Skin epidermis (tissue), 12 donors: ENCODE results near the gene OGFOD2.

Source experiments
- H3K27ac ChIP-seq, 21 experiments: fragments of 200-600 bp; sonication (generic) in 11 of 21; one replicate each; pipeline ENCODE4 v1.5.0; 2020; ENCODE audit warnings: mild to moderate bottlenecking in 3 of 21, inconsistent platforms in 2 of 21, moderate library complexity in 2 of 21
- H3K4me3 ChIP-seq, 7 experiments: fragments of 200-600 bp; sonication (generic) in 2 of 7; one replicate each; pipeline ENCODE4 v1.5.0; 2020; ENCODE audit warnings: inconsistent platforms in 2 of 7, mild to moderate bottlenecking in 2 of 7, moderate library complexity in 1 of 7

Gene OGFOD2

DNA sequence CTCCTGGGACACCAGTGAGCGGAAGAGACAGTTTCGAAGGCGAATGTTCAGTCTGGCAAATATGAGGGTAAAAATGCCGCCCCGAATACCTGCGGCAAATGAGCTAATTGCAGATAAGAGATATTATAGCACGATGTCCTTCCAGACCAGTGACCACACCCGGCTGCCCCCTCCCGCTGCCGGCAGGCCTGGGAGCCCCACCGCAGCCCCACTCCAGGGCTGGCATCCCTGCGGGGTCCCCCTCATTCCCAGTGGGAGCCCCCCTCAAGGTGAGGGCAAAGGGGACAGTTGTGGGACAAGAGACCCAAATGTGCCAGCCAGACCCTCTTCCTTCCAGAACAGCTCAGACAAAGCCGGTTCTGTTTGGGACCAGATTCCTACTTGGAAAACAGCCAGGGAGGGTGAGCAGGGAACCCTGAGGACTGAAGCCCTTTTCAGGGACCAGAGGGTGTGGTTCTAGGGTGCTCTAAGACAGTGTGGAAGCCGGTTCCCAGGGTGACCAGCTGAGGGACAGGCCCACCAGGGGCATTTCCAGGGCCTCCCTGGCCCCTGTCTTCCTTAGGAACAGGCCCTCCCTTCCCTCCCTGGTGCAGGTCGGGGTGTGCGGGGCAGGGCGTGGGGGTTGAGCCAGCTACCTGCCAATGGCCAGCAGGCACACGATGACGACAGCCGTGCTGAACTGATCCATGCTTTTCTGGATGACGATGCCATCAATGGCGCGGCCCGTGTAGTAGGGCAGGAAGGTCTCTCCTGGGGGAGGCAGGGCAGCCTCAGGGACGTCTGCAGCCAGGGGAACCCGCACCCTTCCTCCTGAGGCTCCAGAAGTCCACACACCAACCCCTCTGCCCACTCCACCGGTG, 25.0 kb upstream of the OGFOD2 start:
- peak overlapping the region in 3 of 21 experiments; percentile 2 to 39 (median 34) for H3K27ac ChIP-seq

DNA sequence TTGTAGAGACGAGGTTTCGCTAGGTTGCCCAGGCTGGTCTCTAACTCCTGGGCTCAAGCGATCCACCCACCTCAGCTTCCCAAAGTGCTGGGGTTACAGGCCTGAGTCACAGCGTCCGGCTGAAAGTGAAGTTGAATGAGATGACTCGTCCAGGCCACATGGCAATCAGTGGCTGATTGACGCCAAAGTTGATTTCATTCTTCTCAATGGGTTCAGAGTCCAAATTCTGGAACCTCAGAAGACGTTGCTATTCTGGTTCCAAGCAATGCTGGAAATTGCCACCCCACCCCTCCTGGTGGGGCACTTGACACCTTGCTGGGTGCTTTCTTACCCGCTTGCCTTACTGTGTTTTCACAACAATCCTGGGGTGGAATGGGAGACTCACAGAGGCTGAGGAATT, 23.6 kb upstream of the OGFOD2 start:
- Histone ChIP-seq H3K4me3 (no peak overlapping the region), H3K27ac (no peak overlapping the region)

More for the DNA sequence above, 25.0 kb upstream of the OGFOD2 start:
- H3K4me3 ChIP-seq: no peak overlapping the region

DNA sequence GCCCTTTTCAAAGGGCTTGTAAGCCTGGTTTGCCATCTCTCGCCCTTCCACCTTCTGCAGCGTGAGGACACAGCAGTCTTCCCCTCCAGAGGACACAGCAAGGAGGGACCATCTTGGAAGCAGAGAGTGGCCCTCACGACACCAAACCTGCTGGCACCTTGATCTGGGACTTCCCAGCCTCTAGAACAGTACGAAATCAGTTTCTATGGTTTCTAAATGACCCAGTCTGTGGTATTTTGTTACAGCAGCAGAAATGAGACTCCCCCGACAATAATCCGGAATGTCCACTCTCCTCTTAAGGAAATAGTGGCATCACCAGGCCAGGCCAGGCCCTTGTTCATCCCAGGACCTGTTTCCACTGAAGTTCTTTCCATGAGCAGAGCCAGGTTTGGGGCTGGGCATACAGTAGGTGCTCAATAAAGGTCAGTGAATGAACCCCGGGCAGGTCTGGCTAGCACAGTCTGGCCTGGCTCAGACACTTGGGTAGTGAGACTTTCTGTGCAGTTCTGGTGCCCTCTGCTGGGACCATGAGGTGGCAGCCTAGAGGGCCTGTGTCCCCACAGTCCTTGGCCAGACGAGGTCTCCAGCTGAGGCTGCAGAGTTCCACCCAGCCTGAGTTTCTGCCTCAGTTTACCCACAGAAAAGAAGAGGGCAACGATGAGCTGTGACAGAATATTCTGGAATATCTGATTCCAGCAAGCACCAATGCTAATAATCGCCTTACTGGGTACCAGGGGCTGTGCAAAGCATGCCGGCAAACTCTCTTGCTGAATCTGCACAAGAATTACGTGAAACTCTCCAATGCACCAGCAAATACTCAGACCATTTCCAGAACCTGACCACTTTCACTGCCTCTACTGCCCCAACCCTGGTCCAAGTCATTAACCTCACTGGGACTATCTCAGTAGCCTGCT, 22.8 kb upstream of the OGFOD2 start:
- H3K27ac ChIP-seq: no peak overlapping the region
- no peak overlapping the region for H3K4me3 ChIP-seq

DNA sequence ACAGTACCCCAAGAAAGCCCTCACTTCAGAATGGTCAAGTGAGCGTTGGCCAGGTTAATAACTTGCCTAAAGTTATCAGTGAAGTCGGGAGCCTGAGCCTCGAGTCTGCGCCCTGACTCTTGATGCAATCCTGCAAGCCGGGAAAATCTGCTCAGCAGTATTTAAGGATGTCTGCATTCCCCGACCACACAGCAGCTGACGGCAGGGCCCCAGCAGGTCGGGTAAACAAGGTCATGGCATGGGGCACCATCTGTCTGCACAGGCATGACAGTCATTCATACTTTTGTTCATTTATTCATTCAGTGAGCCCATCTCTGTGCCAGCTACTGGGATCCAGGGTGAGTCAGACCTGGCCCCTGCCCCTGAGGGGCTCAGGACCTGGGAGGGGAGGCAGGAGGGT, 19.9 kb upstream of the OGFOD2 start:
- no peak overlapping the region for H3K4me3 ChIP-seq
- no peak overlapping the region for H3K27ac ChIP-seq

DNA sequence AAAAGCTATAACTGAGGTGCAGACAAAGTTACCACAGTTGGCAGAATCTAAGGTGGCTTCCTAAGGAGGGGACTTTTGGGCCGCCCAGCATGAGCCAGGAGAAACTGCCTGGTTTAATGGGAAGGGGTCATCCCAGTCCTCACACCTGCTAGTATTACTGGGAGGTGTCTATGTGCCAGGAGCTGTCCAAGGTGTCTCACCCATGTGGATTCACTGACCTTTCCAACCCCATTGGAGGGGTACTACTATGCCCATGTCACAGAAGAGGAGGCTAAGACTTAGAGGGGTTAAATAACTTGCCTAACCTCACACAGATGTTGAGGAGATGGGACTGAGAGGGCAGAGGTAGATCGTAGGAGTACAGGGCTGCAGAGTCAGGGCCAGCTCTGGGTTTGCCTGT, 19.0 kb upstream of the OGFOD2 start:
- Histone ChIP-seq H3K4me3 (no peak overlapping the region), H3K27ac (no peak overlapping the region)

DNA sequence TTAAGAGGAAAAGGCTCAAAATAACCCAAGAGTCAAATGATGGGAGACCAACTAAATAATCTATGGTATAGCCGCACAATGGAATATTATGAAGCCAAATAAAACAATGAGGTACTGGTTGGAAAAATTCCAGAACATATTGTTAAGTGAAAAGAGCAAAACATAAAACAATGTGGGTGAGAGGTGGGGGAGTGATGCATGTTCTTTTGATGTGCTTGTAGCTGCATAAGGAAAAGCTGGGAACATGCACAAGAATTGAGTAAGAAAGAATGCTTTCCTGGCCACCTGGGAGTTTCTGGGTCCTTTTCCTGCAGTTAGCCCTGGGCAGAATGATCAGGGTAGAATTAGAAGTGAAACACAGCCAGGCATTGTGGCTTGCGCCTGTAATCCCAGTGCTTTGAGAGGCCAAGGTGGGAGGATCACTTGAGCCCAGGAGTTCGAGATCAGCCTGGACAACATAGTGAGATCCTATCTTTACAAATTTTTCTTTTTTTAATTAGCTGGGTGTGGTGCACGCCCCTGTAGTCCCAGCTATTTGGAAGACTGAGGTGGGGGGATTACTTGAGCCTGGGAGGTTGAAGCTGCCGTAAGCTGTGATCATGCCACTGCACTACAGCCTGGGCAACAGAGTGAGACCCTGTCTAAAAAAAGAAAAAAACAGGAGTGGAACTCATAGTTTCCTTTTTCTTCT, 16.7 kb upstream of the OGFOD2 start:
- no peak overlapping the region for H3K27ac ChIP-seq
- H3K4me3 ChIP-seq: no peak overlapping the region

DNA sequence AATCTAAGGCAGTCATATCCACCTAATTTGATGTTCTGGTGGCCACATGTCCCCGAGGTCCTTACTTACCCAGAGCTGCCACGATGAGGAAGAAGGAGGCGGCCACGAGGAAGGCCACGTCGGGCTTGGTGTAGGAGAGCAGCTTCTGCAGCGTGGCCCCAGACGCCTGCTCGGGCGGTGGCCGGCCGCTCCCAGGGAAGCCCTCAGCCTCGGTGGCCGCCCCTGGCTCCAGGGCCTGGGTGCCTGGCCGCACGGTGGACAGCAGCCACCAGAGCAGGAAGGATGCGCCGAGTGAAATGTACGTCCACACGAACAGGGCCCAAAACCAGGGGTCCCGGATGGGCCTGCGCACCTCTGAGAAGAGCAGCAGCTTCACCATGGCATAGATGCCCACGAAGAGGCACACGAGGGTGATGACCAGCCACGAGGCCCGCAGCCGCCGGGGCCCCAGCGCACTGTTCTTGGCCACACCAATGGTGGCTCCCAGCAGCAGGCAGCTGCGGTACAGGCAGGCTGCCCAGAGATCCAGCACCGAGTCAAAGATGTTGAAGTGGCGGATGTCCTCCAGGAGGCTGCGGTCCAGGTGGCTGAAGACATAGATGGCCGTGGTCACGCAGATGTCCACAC, 15.4 kb upstream of the OGFOD2 start:
- no peak overlapping the region for H3K4me3 ChIP-seq
- H3K27ac ChIP-seq: no peak overlapping the region

DNA sequence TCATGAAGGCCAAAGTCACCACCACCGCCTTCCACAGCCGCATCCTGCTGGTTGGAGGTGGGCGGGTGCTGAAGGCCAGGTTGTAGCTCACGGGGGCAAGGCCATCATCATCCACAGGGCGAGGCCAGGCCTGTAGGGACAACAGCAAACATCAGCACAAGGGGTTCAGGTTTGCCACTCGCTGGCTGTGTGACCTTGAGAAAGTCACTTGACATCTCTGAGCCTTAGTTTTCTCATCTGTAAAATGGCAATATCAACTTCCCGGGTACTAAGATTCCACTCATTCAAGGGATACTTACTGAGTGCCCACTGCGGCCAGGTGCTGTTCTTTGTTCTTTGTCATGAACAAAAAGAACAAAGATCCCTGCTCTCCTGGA, 14.9 kb upstream of the OGFOD2 start:
- Histone ChIP-seq H3K27ac (no peak overlapping the region), H3K4me3 (no peak overlapping the region)

DNA sequence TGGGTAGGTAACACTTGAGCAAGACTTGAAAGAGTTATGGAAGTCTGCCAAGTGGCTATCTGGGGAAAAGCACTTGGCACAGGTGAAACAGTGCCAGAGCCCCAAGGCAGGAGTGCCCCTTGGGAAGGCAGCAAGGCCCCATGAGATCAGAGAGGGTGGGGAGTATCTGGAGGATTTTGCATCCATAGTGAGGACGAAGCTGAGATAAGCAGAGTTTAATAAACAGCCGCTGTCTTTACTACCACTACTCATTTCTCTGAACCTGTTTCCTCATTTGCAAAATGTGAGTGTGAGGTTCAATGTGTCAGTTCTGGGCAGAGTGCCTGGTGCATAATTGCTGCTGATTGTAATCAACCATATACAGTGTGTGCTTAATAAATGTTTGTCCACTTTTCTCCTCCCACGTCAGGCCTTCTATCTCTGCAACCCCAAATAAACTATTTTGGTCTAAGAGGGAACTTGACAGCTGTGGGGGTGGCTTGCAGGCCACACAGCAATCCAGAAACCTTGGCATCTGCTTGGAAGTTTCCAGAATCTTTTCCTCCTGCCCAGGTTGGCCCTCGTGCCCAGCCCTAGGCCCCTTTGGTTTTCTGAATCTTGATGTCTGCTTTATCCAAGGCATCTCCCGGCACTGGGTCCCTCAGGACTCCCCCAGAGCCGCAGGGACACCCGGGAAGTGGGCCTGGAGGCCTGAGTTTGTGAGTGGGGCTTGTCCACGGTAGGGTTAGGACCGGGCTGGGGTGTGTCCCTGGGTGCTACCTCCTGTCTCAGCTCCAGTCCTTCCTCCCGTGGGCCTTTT, 13.3 kb upstream of the OGFOD2 start:
- peak overlapping the region in 2 of 21 experiments; percentile 28 to 35 for H3K27ac ChIP-seq
- no peak overlapping the region for H3K4me3 ChIP-seq

DNA sequence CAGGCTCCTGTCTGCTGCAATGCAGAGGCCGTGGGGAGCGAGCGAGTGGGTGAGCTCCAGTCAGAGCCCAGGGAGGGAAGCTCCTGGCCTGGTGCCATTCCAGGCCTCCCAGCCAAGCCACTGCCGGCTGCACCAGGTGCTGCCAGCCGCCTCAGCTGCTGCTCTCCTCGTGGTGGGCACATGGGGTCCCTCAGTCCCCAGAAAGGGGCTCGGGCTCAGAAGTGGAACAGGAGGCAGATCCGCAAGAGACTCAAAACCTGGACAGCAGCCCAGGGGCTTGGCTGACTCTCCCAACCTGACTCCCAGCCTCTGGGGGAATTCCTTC, 11.1 kb upstream of the OGFOD2 start:
- Histone ChIP-seq H3K4me3 (no peak overlapping the region), H3K27ac (no peak overlapping the region)

DNA sequence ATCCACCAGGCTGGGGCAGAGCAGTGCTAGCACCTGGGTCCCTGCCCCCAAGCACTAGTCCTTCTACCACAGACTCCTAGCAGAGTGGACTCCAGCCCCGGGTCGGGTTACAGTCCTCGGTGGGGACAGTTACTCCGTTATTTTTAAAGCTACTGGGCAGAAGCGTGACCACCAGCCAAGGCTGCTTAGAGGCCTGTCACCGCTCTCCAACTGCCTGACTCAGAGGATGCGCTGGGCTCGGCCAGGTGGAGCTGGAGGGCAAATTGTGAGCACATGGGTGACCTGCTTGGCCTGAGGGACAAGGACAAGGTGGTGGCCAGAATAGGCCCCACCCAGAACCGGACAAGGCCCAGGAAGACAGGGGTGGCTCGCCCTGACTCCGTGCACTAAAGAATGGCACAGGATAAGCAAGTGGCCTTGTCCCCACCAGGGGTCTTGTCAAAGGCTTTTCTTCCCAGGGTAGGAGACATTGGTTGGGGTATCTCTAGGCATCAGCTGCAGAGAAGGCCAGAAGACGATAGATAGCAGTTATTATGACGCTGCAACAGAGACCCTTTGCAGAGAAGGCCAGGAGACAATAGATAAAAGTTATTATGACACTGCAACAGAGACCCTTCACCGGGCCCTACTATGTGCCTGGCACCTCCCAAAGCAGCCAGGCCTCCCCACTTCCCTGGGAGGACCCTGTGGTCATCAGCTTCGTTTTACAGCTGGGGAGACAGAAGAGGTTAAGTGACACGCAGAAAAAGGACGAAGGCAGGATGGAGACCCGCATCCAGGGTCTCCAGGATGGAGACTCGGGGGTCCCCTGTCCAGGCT, 10.4 kb upstream of the OGFOD2 start:
- H3K27ac ChIP-seq: no peak overlapping the region
- no peak overlapping the region for H3K4me3 ChIP-seq

DNA sequence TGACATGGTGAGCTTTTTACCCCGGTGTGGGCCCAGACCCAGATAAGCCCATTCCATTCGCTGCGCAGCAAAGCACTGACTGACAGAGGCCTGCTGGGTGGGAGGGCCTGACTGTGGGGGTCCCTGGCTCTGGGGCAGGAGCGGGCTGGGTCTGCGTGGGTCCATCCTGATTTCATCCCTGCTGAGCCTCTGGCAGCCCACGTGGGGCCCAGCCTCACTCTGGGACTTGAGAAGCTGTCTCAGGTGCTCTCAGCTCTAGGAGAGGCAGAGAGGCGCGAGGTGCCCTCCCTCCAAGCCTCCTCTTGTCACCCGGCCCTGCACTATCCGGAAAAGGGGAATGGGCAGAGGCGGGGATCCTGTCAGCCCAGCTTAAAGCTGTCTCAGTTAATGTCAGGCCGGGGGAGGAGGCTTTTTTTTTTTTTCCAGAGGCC, 9.7 kb upstream of the OGFOD2 start:
- Histone ChIP-seq H3K4me3 (peak overlapping the region in 5 of 7 experiments; percentile 43 to 62 (median 48)), H3K27ac (peak overlapping the region in 4 of 21 experiments; percentile 29 to 78 (median 58))

DNA sequence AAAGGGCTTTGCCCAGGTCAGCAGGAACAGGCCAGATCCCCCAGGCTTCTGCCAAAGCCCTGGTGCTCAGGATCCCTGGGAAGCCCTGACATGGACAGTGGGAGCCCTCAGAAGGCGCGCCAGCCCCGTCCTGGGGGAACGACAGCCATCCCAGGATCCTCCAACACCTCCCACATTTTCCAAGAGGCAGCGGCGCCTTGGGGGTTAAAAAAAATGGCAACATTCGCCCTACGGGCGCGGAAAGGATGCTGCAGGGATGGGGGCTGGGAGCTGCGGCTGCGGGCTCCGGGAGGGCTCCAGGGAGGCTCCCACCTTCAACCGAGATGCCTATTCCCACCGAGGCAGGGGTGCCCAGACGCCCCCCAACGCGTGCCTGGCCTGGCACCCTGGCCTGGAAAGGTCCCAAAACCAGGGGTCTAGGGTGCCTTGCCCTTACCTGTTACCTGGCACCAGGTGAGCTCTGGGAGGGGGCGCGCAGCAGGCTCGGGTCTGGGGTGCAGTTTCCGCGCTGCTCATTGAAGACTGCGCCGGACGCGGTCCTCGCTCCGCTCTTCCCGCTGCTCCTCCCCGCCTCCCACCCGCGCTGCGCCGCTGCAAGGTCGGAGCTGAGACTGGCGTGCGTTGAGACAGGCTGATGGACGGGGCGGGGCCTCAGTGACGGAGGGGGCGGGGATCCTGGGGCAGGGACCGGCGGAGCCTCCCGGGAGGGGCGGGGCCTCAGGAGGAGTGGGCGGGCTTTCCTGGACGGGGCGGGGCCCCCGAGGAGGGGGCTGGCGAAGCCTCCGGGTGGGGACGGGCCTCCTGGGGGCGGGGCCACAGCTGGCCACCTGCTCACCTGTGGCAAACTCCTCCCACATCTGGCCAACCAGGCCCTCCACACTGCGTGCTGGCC, 8.9 kb upstream of the OGFOD2 start, which contains the start of gene ABCB9:
ABCB9 (minus strand) TSS at position 613 of the 892 bp plus-strand sequence. CDS start 6,228 bp downstream, outside the sequence.
- peak within 1 kb of the TSS in 15 of 21 experiments; percentile 3 to 78 (median 33) for H3K27ac ChIP-seq

DNA sequence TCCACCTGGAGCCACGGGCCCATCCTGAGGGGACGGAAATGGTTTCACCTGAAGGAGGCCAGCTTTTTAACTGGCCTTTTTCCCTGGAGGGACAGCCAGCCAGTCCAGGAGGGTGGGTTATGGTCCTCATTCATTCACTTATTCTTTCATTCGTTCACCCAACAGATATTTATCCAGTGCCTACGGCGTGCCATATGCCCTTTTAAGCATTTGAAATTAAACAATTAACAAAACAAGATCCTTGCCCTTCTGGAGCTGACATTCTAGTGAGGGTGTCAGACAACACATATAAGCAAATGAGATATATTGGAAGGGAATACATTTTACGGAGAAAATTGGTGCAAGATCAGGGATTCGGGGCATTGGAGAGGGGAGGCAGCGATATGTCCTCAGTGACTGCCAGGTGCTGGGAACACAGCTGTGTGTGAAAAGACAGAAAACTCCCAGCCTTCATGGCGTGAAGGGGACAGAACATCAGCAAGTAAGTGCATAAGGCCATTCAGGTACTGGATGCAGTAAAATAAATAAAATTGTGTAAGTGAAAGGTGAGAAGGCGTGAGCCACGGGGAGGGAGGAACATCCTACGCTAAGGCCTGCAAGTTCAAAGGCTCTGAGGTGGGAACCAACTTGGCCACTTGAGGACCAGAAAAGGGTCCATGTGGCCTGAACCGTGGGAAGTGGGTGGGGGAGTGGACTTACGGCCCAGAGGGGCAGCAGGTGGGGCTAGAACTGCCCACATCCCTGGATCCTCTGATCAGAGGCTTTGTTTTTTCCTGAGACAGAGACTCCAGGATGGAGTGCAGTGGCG, 8.1 kb upstream of the OGFOD2 start:
- H3K27ac ChIP-seq: peak overlapping the region in 7 of 21 experiments; percentile 13 to 68 (median 36)
- peak overlapping the region in 1 of 7 experiments; percentile 46 for H3K4me3 ChIP-seq

More for the DNA sequence above, 8.9 kb upstream of the OGFOD2 start, which contains the start of gene ABCB9:
- peak within 1 kb of the TSS; percentile 30 to 62 (median 46) for H3K4me3 ChIP-seq

DNA sequence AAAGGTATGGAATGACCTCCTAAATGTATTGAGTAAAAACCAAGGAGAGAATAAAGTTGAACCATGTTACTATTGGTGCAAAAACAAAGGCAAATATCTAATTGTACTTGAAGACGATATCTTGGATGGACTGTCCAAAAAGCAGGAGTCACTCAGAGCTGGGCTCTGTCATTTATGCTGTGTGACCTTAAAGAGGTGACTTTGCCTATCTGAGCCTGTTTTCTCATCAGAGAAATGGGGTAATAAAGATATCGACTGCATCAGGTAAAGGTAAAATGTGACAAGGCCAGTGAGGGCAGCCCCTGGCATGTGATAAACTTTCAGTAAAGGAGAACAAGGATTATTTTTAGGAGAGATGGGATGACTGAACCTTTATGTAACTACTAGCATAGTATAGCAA, 6.9 kb upstream of the OGFOD2 start:
- H3K27ac ChIP-seq: no peak overlapping the region

DNA sequence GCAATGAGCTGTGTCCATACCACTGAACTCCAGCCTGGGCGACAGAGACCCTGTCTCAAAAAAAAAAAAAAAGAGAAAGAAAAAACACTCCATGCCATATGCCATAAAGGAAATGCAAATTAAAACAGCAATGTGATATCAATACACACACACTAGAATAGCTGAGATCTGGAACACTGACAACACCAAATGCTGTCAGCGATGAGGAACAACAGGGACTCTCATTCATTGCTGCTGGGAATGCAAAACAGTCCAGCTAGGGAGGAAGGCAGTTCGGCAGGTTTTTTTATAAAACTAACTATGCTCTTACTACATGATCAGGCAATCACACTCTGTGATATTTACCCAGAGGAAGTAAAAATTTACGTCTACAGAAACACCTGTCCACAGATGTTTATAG, 5.4 kb upstream of the OGFOD2 start:
- Histone ChIP-seq H3K4me3 (no peak overlapping the region), H3K27ac (no peak overlapping the region)

More for the DNA sequence above, 6.9 kb upstream of the OGFOD2 start:
- no peak overlapping the region for H3K4me3 ChIP-seq
